AG04449 (cell line): ENCODE measurements around the gene NFATC3.
"Not testable (repeated sequence)": the region's sequence is repeated elsewhere in the genome, so short reads cannot be mapped to it uniquely, and the experiment has no call there.

Source experiments
- CTCF ChIA-PET: fragments of 350-600 bp; formaldehyde crosslinking; extraction: SDS; loops from one replicate; lab custom pipeline; 2021; ENCODE audit warnings: antibody characterized with exemption; lab: Yijun Ruan, JAX
- POLR2A ChIA-PET: fragments of 400-600, 350-600 bp; formaldehyde crosslinking; extraction: SDS; loops from one replicate; lab custom pipeline; 2020; ENCODE audit warnings: antibody characterized with exemption, inconsistent platforms; lab: Yijun Ruan, JAX
- DNase-seq: peaks from one replicate; pipeline ENCODE4 v3.0.0-alpha.2; 2010; ENCODE audit warnings: low read depth, low spot score
- H3K4me3 ChIP-seq: 2 replicates; pipeline ENCODE4 v1.5.1; 2011; ENCODE audit warnings: low read depth, mild to moderate bottlenecking, control low read depth, low read length
- CTCF ChIP-seq: IDR thresholded peaks from one replicate; pipeline ENCODE4 v1.5.1; 2011; ENCODE audit warnings: mild to moderate bottlenecking, moderate library complexity, low read length, control low read depth, inconsistent platforms; ENCODE audit not compliant: insufficient read depth; ENCODE audit errors: missing control alignments

NFATC3 gene

DNA sequence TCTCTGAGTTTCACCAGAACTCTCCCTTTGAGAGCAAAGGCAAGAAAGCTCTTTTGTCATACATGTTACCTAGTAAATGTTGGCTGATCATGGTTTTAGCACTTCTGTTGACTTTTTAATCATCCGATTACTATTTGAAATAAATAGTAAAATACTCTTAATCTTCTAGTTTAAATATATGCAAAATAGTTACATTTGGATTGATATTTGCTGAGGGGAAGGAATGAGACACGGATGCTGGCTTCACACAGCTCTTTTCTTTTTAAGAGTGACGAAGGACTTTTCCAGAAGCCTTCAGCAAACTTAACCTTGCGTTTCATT lies 9.4 kb downstream of the NFATC3 start:
- H3K4me3 ChIP-seq, result no peak overlapping the region
- CTCF ChIA-PET, result interaction anchor here (0.6 to 7.6 kb wide), 23 partner anchors 9 to 142 kb away, joined by 3 to 124 read pairs (median 6); partner anchors contain the start of gene NFATC3
- POLR2A ChIA-PET, result no interaction called here

GRCh38 chr16:68096491-68096890 lies 11.3 kb downstream of the NFATC3 start:
- no peak overlapping the region for H3K4me3 ChIP-seq
- ChIA-PET POLR2A (interaction anchor here (0.6 to 0.8 kb wide), 2 partner anchors 11 to 50 kb away, joined by 3 read pairs; partner anchors contain the start of gene NFATC3), CTCF (interaction anchor here (1.0 to 7.6 kb wide), 3 partner anchors 9 to 132 kb away, joined by 4 to 124 read pairs (median 16); no protein-coding TSS in a partner anchor)
- no peak for TF ChIP-seq CTCF
- no peak for DNase-seq

More for the DNA sequence above, 9.4 kb downstream of the NFATC3 start:
- no peak for DNase-seq
- TF ChIP-seq CTCF, result no peak

GRCh38 chr16:68097088-68097487 lies 11.9 kb downstream of the NFATC3 start:
- ChIA-PET POLR2A (interaction anchor here (0.8 kb wide), 1 partner anchor 12 kb away, joined by 3 read pairs; the partner anchor contains the start of gene NFATC3), CTCF (interaction anchor here (3.1 to 7.6 kb wide), 2 partner anchors 10 to 131 kb away, joined by 16 to 124 read pairs; no protein-coding TSS in a partner anchor)
- no peak for DNase-seq
- no peak for TF ChIP-seq CTCF
- no peak overlapping the region for H3K4me3 ChIP-seq

DNA sequence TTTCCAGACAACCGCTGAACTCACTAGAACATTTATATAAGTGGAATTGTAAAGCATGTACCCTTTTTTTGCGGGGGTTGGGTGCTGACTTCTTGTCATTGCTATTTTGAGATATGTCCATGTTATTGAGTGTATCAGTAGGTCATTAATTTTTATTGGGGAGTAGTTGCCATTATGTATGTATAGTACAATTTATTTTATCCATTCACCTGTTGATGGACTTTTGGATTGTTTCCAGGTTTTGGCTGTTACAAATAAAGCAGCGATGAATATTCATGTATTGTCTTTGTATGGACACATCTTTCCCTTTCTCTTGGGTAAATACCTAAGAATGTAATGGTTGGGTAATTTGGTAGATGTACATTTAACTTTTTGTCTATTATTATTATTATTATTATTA lies 12.7 kb downstream of the NFATC3 start:
- ChIA-PET POLR2A (no interaction called here), CTCF (interaction anchor here (3.1 to 7.6 kb wide), 2 partner anchors 11 to 131 kb away, joined by 16 to 124 read pairs; no protein-coding TSS in a partner anchor)
- no peak for TF ChIP-seq CTCF
- H3K4me3 ChIP-seq, result no peak overlapping the region
- no peak for DNase-seq

GRCh38 chr16:68100488-68100887 lies 15.3 kb downstream of the NFATC3 start:
- H3K4me3 ChIP-seq, result no peak overlapping the region
- ChIA-PET CTCF (interaction anchor here (0.6 kb wide), 1 partner anchor 23 kb away, joined by 3 read pairs; no protein-coding TSS in a partner anchor), POLR2A (no interaction called here)
- DNase-seq, result no peak
- no peak for TF ChIP-seq CTCF

- ChIA-PET CTCF (interaction anchor here (5.5 kb wide), 1 partner anchor 13 kb away, joined by 41 read pairs; no protein-coding TSS in a partner anchor), POLR2A (no interaction called here)
Measured at GRCh38 chr16:68105611-68106010, 20.4 kb downstream of the NFATC3 start.

DNA sequence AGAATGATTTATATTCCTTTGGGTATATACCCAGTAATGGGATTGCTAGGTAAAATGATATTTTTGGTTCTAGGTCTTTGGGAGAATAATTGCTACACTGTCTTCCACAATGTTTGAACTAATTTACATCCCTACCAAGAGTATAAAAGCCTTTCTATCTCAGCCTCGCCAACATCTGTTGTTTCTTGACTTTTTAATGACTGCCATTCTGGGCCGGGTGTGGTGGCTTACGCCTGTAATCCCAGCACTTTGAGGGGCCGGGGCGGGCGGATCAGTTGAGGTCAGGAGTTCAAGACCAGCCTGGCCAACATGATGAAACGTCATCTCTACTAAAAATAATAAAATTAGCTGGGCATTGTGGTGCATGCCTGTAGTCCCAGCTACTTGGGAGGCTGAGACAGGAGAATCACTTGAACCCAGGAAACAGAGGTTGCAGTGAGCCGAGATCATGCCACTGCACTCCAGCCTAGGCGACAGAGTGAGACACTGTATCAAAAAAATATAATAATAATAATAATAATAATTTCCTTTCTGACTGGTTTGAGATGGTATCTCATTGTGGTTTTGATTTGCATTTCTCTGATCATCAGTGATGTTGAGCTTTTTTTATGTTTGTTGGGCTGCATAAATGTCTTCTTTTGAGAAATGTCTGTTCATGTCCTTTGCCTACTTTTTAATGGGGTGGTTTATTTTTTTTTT lies 22.2 kb downstream of the NFATC3 start:
- H3K4me3 ChIP-seq, DNase-seq, POLR2A ChIA-PET: not testable (repeated sequence)
- CTCF ChIA-PET, result interaction anchor here (1.7 to 5.5 kb wide), 2 partner anchors 8 to 15 kb away, joined by 5 to 41 read pairs; no protein-coding TSS in a partner anchor

More at GRCh38 chr16:68105611-68106010, 20.4 kb downstream of the NFATC3 start:
- no peak overlapping the region for H3K4me3 ChIP-seq
- no peak for DNase-seq
- TF ChIP-seq CTCF, result no peak

DNA sequence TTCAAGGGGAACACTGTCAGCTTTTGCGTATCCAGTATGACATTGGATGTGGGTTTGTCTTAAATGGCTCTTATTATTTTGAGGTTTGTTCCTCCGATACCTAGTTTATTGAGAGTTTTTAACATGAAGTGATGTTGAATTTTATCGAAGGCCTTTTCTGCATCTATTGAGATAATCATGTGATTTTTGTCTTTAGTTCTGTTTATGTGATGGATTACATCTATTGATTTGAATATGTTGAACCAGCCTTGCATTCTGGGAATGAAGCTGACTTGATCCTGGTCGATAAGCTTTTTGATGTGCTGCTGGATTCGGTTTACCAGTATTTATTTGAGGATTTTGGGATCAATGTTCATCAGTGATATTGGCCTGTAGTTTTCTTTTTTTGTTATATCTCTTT lies 24.0 kb downstream of the NFATC3 start:
- not testable (repeated sequence) for DNase-seq, H3K4me3 ChIP-seq
- POLR2A ChIA-PET, result interaction anchor here (1.0 kb wide), 1 partner anchor 109 kb away, joined by 3 read pairs; no protein-coding TSS in a partner anchor
- CTCF ChIA-PET, result interaction anchor here (5.5 kb wide), 1 partner anchor 17 kb away, joined by 41 read pairs; no protein-coding TSS in a partner anchor

GRCh38 chr16:68110611-68111010 lies 25.4 kb downstream of the NFATC3 start:
- DNase-seq, H3K4me3 ChIP-seq, POLR2A ChIA-PET: not testable (repeated sequence)
- CTCF ChIA-PET, result interaction anchor here (5.5 kb wide), 1 partner anchor 18 kb away, joined by 41 read pairs; no protein-coding TSS in a partner anchor
